Measurements from ENCODE around the gene RHBDL2.

- TF ChIP-seq CTCF (IDR thresholded peaks at IDR 0.05), result no peak
- no peak for TF ChIP-seq POLR2A (IDR thresholded peaks at IDR 0.05)
Observed at GRCh38 chr1:38885092-38885491, 56.5 kb downstream of the RHBDL2 start.

All from lower leg skin (tissue), 3 donors.